Measurements from ENCODE around the gene VPS13C.

GRCh38 chr15:61997786-61998185 is 62.5 kb downstream of the VPS13C start:
- TF ChIP-seq CTCF (IDR thresholded peaks at IDR 0.05) (no peak), POLR2AphosphoS5 (IDR thresholded peaks at IDR 0.05) (no peak), POLR2A (IDR thresholded peaks at IDR 0.05) (no peak), EP300 (IDR thresholded peaks at IDR 0.05) (no peak)

Data from stomach (tissue), 4 donors.